Stimulated activated CD4-positive, alpha-beta T cell treated with anti-CD3 and anti-CD28 coated beads, TNF-alpha, amount 100 ng/mL, for 1 hour (primary cell): ENCODE measurements around the gene ZBTB49.
"Not testable (repeated sequence)": the region's sequence is repeated elsewhere in the genome, so short reads cannot be mapped to it uniquely, and the experiment has no call there.

Experiments used
- DNase-seq, 3 donors: peaks; one replicate each; pipeline ENCODE4 v3.0.0-alpha.2; 2020; ENCODE audit warnings: low read depth in 3 of 3, low spot score in 1 of 3

Gene ZBTB49

DNA sequence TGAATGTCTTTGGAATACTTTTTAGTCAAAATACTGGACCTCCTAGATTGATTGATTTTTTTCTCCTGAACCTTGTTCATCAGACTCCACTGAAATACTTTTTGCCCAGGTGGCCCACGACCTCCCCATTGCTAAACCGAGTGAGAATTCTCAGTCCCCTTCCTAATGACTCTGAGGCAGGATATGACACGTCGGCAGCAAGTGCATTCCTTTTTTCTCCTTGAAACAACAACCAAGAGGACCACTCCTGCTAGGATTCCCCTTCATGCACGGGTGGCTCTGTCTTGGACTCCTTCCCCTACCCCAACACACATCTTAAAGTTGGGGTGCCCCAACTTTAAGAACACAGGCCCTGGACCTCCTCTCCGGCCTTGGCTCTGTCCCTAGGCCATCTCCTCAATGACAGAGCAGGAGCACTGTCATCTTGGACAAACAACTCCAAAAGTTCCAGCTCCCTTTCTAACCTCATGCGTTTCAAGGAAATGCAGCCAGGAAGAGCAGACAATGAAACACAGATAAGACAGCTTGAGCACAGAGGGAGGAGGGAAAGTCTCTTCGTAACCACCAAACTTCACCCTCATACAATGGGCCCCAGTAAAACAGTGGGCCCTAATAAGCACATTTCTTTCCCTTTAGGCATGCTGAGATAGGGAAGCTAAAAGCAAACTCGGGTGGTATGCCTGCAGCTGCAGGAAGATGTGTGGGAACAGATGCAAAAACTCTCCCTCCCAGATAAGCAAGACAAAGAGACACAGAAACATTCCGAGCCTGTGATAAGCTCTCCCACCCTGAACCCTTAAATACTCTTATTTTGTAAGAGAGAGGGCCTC lies 33.9 kb downstream of the ZBTB49 start:
- DNase-seq = no peak

DNA sequence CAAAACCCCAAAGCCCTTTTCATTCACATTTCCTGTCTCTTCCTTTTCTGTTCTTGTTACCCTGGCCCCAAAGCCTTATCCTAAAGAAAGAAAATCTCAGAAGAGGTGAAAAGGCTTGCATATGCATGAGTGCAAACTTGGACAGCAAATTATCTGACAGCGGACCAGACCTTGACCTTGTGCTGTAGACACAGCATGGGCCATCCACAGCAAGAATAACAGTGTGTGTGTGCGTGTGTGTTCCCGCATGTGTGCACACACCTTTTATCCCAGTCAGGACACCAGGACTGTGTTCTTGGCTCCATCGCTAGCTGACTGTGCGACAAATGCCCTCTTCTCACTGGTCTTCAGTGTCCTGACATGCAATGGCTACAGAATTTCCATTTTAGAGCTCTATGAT lies 35.3 kb downstream of the ZBTB49 start:
- DNase-seq = no peak

GRCh38 chr4:4326166-4326565 lies 36.1 kb downstream of the ZBTB49 start:
- DNase-seq = no peak

GRCh38 chr4:4327652-4328121 lies 37.6 kb downstream of the ZBTB49 start:
- no peak for DNase-seq

DNA sequence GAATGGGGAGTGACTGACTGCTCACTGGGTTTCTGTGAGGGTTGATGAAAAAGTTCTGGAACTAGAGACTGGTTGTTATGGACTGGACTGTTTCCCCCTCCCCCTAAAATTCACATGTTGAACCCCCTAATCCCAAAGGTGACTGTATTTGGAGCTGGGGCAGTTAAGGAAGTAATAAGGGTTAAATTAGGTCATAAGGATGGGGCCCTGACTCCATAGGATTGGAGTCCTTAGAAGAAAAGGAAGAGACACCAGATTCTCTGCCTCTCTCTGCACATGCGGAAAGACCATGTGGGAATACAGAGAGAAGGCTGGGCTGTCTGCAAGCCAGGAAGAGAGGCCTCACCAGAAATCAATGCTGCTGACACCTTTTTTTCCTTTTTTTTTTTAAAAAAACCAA lies 38.2 kb downstream of the ZBTB49 start:
- DNase-seq = no peak

GRCh38 chr4:4328840-4329239 lies 38.8 kb downstream of the ZBTB49 start:
- DNase-seq = no peak

DNA sequence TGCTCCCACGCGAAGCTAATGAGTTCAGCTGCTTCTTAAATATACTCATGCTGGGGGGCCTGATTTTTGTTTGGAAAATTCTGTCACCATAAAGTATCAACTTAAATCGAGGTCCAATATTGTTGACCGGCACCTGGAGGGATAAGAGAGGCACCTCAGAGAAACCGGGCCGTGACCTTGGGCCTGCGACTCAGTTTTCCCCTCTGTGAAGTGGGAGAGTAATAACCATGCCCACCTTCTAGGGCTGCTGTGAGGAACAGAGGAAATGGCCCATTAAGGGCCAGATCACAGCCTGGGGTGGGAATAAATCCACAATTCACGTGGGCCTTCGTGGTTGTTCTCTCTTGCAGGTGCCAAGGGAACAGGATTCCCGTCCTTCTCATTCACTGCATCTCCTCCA lies 39.4 kb downstream of the ZBTB49 start:
- no peak for DNase-seq

GRCh38 chr4:4330794-4331193 lies 40.7 kb downstream of the ZBTB49 start:
- DNase-seq = no peak

GRCh38 chr4:4332529-4332928 lies 42.5 kb downstream of the ZBTB49 start:
- DNase-seq = no peak

DNA sequence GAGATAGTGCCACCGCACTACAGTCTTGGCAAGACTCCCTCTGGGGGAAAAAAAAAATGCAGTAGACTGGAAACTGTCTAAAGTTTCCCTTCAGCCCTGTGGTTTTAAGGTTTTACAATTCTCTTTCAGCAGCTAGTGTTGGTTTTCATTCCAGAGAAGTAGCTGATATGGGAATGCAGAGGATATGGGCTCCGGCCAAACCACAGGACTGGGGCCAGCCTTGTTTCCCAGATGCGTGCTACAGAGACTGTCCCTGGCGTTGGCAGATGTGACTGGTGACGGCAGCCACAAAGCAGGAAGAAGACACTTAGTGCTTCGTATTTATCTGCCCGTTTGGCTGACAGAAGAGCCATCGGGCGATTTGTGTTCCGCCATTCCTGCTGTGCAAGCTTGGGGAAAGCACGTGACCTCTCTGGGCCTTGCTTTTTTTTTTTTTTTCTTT lies 43.2 kb downstream of the ZBTB49 start:
- no peak for DNase-seq

DNA sequence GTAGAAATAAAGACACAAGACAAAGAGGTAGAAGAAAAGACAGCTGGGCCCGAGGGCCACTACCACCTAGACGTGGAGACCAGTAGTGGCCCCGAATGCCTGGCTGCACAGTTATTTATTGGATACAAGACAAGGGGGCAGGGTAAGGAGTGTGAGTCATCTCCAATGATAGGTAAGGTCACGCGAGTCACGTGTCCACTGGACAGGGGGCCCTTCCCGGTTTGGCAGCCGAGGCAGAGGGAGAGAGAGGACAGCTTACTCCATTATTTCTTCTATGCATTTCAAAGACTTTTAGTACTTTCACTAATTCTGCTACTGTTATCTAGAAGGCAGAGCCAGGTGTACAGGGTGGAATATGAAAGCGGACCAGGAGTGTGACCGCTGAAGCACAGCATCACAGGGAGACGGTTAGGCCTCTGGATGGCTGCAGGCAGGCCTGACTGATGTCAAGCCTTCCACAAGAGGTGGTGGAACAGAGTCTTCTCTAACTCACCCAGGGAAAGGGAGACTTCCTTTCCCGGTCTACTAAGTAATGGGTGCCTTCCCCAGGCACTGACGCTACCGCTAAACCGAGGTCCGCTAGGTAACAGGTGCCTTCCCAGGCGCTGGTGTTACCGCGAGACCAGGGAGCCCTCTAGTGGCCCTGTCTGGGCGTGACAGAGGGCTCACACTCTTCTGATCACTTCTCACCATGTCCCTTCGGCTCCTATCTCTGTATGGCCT lies 44.9 kb downstream of the ZBTB49 start:
- peak; percentile 43 to 49 (median 48) for DNase-seq

GRCh38 chr4:4338210-4339001 lies 48.4 kb downstream of the ZBTB49 start:
- no peak for DNase-seq

DNA sequence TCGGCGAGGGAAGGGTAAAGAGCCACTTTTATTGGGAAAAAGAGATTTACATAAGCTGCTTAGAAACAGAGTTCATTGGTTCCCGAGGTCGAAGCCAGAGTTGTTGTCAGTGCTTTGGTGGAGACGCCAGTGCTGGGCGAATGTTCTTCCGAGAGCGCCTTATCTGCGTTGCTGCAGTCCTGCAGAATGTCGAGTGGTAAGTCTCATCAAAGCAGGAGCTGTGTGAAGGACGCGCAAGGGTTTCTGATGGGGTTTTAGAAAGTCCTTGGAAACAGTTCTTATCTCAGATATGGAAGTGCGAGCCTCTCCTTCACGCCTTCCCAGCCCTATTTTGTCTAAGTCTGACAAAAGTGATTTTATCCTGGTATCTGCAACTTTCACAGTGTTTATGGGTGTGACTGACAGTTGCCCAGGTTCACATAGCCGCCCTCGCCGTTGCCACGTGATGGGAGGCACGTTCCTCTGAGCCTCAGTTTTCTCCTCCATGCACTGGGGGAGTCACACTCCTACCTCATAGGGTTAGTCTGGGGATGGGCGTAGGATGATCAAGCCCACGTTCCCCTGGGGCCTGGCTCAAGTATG lies 49.5 kb downstream of the ZBTB49 start:
- no peak for DNase-seq

DNA sequence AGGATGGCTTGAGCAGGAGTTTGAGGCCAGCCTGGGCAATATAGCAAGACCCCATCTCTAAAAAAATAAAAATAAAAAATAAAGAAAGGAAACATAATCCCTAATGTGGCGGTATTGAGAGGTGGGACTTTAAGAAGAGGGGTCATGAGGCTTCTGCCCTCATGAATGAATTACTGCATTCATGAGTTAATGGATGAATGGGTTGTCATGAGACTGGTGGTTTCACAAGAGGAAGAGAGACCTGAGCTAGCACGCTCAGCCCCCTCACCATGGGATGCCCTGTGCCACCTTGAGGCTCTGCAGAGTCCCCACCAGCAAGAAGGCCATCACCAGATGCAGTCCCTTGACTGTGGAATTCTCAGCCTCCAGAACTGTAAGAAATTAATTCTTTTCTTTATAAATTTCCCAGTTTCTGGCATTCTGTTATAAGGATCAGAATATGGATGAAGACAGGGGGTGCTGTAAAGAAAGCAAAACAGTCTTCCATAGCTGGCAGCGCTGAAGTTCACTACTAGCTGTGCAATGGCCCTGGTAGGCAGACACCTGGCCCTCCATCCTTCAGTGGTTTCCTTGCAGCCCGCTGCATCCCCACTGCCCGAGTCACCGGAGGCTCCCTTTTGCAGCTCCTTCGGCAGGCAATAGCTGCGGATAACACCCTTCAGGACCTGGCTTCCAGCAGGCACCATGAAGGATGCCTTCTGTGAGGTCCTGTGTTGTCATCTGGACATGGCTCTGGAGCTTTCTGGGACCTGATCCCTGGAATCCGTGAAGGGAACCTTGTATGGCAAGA lies 52.0 kb downstream of the ZBTB49 start:
- no peak for DNase-seq

DNA sequence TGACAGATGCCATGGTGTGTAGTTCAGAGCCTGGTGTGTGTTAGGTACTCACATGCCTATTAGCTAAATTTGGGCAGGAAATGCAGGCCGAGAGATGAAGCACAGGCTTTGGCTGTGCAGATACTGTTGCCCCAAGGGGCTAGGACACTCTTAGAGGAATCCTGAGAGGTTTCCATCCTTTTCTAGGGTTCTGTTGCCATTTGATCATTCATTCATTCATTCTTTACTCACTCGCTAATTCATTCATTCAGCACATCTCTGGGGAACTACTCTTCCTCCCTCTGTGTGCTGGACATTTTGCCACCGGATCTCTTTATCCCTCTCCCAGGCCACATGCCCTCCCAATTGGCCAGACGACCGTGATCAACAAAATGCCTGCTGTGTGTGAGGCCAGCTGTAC lies 53.0 kb downstream of the ZBTB49 start:
- DNase-seq = no peak

GRCh38 chr4:4344915-4345527 lies 55.0 kb downstream of the ZBTB49 start:
- DNase-seq = no peak

GRCh38 chr4:4347585-4347984 lies 57.5 kb downstream of the ZBTB49 start:
- no peak for DNase-seq

DNA sequence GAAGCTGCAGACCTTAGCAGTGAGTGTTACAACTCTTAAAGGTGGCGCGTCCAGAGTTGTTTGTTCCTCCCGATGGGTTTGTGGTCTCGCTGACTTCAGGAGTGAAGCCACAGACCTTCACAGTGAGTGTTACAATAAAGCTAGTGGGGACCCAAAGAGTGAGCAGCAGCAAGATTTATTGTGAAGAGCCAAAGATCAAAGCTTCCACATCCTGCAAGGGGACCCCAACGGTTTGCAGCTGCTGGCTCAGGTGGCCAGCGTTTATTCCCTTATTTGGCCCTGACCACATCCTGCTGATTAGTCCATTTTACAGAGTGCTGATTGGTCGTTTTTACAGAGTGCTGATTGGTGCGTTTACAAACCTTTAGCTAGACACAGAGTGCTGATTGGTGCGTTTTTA lies 58.5 kb downstream of the ZBTB49 start:
- not testable (repeated sequence) for DNase-seq

GRCh38 chr4:4349867-4350266 lies 59.8 kb downstream of the ZBTB49 start:
- no peak for DNase-seq

- no peak for DNase-seq
These were observed 60.9 kb downstream of the ZBTB49 start for GRCh38 chr4:4350909-4351308.
